DND-41 (cell line): ENCODE data around the gene RELL1.

ENCODE experiments used
- ATAC-seq: fragments of 200-7000 bp; cut with Tn5 transposase; 3 replicates; pipeline ENCODE4 v1.9.1; 2021; ENCODE audit warnings: low read depth; ENCODE audit not compliant: insufficient read depth
- DNase-seq: peaks from one replicate; pipeline ENCODE4 v3.0.0-alpha.2; 2020
- H2AFZ ChIP-seq: 2 replicates; pipeline ENCODE4 v1.6.0; 2012; ENCODE audit warnings: low read depth, low read length
- H3K27ac ChIP-seq: 2 replicates; pipeline ENCODE4 v1.5.1; 2012; ENCODE audit warnings: low read length, inconsistent platforms
- H3K27me3 ChIP-seq: fragments of 200-600 bp; sonication (generic); 2 replicates; pipeline ENCODE4 v1.6.0; 2012; ENCODE audit warnings: low read length, mild to moderate bottlenecking, inconsistent platforms; ENCODE audit not compliant: insufficient read depth, poor library complexity
- H3K36me3 ChIP-seq: 2 replicates; pipeline ENCODE4 v1.5.1; 2012; ENCODE audit warnings: low read length, inconsistent platforms; ENCODE audit not compliant: insufficient read depth
- H3K4me1 ChIP-seq: 2 replicates; pipeline ENCODE4 v1.5.1; 2012; ENCODE audit warnings: mild to moderate bottlenecking, low read length; ENCODE audit not compliant: insufficient read depth
- H3K4me2 ChIP-seq: 2 replicates; pipeline ENCODE4 v1.6.0; 2012; ENCODE audit warnings: mild to moderate bottlenecking, moderate library complexity, low read length, inconsistent platforms; ENCODE audit not compliant: insufficient read depth
- H3K4me3 ChIP-seq, 2 experiments: fragments of 200-600 bp in 1 of 2; shearing (Covaris generic) in 1 of 2; 2 replicates each; pipeline ENCODE4 v1.5.1; 2012 to 2016; ENCODE audit warnings: inconsistent platforms in 2 of 2, low read length in 2 of 2, mild to moderate bottlenecking in 2 of 2, low read depth in 1 of 2, moderate library complexity in 1 of 2
- H3K79me2 ChIP-seq: 2 replicates; pipeline ENCODE4 v1.6.0; 2012; ENCODE audit warnings: low read length, inconsistent platforms; ENCODE audit not compliant: insufficient read depth
- H3K9ac ChIP-seq: 2 replicates; pipeline ENCODE4 v1.6.0; 2012; ENCODE audit warnings: low read depth, mild to moderate bottlenecking, inconsistent platforms, low read length, moderate library complexity
- H3K9me3 ChIP-seq: 2 replicates; pipeline ENCODE4 v1.5.1; 2012; ENCODE audit warnings: low read length, moderate library complexity, mild to moderate bottlenecking, inconsistent platforms; ENCODE audit not compliant: insufficient read depth, severe bottlenecking
- H4K20me1 ChIP-seq: 2 replicates; pipeline ENCODE4 v1.6.0; 2012; ENCODE audit warnings: low read length; ENCODE audit not compliant: insufficient read depth
- CTCF ChIP-seq: IDR thresholded peaks from 2 replicates; pipeline ENCODE4 v1.5.1; 2012; ENCODE audit warnings: borderline replicate concordance, low read length, moderate library complexity, mild to moderate bottlenecking; ENCODE audit not compliant: poor library complexity, severe bottlenecking; ENCODE audit errors: extremely low read depth
- EZH2 ChIP-seq: IDR thresholded peaks from 3 replicates; pipeline ENCODE4 v1.6.1; 2012; ENCODE audit warnings: borderline replicate concordance, low read depth, mild to moderate bottlenecking, moderate library complexity, low read length, inconsistent platforms; ENCODE audit not compliant: severe bottlenecking

Gene RELL1

DNA sequence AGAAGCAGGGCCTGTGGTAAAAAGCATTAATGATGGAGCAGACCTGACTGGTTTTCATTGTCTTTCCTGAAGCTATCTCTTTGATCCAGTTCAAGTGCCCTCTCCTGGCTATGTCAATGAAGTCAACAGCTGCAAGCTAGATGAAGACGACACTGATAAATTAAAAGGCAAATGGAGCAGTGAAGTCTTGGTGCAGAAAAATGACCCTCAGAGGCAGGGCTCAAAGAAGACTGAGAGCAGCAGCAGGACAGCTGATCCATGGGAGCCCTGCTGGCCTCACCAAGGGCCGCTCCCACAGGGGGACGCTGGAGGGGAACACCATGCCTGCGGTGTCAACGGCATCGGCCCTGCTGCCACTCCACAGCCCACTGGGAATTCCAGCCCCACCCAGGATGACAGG lies 96.2 kb downstream of the RELL1 start:
- no peaks in the 10 kb centered on the region for H3K36me3 ChIP-seq
- H3K9me3 ChIP-seq: no peaks in the 10 kb centered on the region
- no peak overlapping the region for H3K4me2 ChIP-seq
- no peaks in the 10 kb centered on the region for H3K79me2 ChIP-seq
- H3K9ac ChIP-seq: no peak overlapping the region
- TF ChIP-seq CTCF (no peak), EZH2 (no peak)
- H3K27ac ChIP-seq: no peak overlapping the region
- no peaks in the 10 kb centered on the region for H4K20me1 ChIP-seq
- no peak overlapping the region for H2AFZ ChIP-seq
- DNase-seq: no peak
- H3K4me1 ChIP-seq: no peaks in the 10 kb centered on the region
- ATAC-seq: no peak
- H3K27me3 ChIP-seq: no peaks in the 10 kb centered on the region
- H3K4me3 ChIP-seq: no peak overlapping the region

GRCh38 chr4:37588150-37588549 lies 98.0 kb downstream of the RELL1 start:
- no peak overlapping the region for H3K4me3 ChIP-seq
- H3K79me2 ChIP-seq: no peaks in the 10 kb centered on the region
- H3K4me2 ChIP-seq: no peak overlapping the region
- no peaks in the 10 kb centered on the region for H4K20me1 ChIP-seq
- no peaks in the 10 kb centered on the region for H3K36me3 ChIP-seq
- TF ChIP-seq EZH2: no peak
- no peak for TF ChIP-seq CTCF
- ATAC-seq (no peak), DNase-seq (no peak)
- no peak overlapping the region for H3K9ac ChIP-seq
- no peaks in the 10 kb centered on the region for H3K9me3 ChIP-seq
- no peaks in the 10 kb centered on the region for H3K4me1 ChIP-seq
- H2AFZ ChIP-seq: no peak overlapping the region
- H3K27ac ChIP-seq: no peak overlapping the region
- H3K27me3 ChIP-seq: no peaks in the 10 kb centered on the region

DNA sequence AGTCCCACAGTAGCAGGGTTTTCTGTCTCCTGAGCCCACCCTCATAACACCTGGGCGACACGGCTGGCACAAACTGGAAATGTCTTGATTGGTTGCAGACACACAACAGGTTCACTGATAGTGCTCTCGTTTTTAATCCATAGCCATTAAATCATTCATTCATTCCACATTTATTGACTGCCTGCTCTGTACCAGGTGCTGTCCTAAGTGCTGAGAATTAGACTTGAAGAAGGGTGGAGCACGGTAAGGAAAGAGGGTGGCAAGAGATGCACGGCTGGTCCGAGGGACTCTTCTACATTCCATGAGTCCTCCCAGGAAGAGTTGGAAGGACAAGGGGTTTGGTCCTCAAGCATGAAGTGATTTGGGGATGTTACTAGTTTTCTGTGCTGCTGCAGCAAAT lies 100.0 kb downstream of the RELL1 start:
- H2AFZ ChIP-seq: no peak overlapping the region
- no peak overlapping the region for H3K4me2 ChIP-seq
- no peaks in the 10 kb centered on the region for H4K20me1 ChIP-seq
- no peaks in the 10 kb centered on the region for H3K9me3 ChIP-seq
- no peaks in the 10 kb centered on the region for H3K27me3 ChIP-seq
- no peak for TF ChIP-seq CTCF
- no peak overlapping the region for H3K4me3 ChIP-seq
- no peaks in the 10 kb centered on the region for H3K4me1 ChIP-seq
- ATAC-seq (no peak), DNase-seq (no peak)
- H3K9ac ChIP-seq: no peak overlapping the region
- no peak overlapping the region for H3K27ac ChIP-seq
- H3K79me2 ChIP-seq: no peaks in the 10 kb centered on the region
- no peaks in the 10 kb centered on the region for H3K36me3 ChIP-seq

- Histone ChIP-seq H3K27ac (no peak overlapping the region), H3K27me3 (no peaks in the 10 kb centered on the region)
- ATAC-seq: no peak
Measured at GRCh38 chr4:37584493-37585060, 101.6 kb downstream of the RELL1 start.

More at GRCh38 chr4:37584493-37585060, 101.6 kb downstream of the RELL1 start:
- H3K79me2 ChIP-seq: no peaks in the 10 kb centered on the region
- no peak overlapping the region for H2AFZ ChIP-seq
- no peaks in the 10 kb centered on the region for H3K9me3 ChIP-seq
- no peak overlapping the region for H3K4me2 ChIP-seq
- no peaks in the 10 kb centered on the region for H4K20me1 ChIP-seq
- no peak overlapping the region for H3K9ac ChIP-seq
- no peak for DNase-seq
- H3K4me3 ChIP-seq: no peak overlapping the region
- no peak for TF ChIP-seq CTCF
- TF ChIP-seq EZH2: no peak
- H3K36me3 ChIP-seq: no peaks in the 10 kb centered on the region
- H3K4me1 ChIP-seq: no peaks in the 10 kb centered on the region
